Endothelial cell of hepatic sinusoid (primary cell): Measurements from ENCODE around the gene NRDE2.
"Not testable (repeated sequence)": the region's sequence is repeated elsewhere in the genome, so short reads cannot be mapped to it uniquely, and the experiment has no call there.

Source experiments
- in situ Hi-C: cut with HindIII; loops from 2 replicates; pipeline ENCODE4 v1.10.0; 2017; ENCODE audit warnings: low sequenced_read_pairs

NRDE2 gene

GRCh38 chr14:90344331-90345238 lies 12.8 kb upstream of the NRDE2 start:
- in situ Hi-C loops, result no loop called here

- in situ Hi-C loops, result no loop called here
These were observed 10.6 kb upstream of the NRDE2 start for GRCh38 chr14:90342327-90342726.

GRCh38 chr14:90341784-90342183 lies 10.0 kb upstream of the NRDE2 start:
- in situ Hi-C loops, result no loop called here

- in situ Hi-C loops, result not testable (repeated sequence)
These were observed 9.5 kb upstream of the NRDE2 start for GRCh38 chr14:90341232-90341631.

- in situ Hi-C loops, result no loop called here
These were observed 5.2 kb upstream of the NRDE2 start for GRCh38 chr14:90336985-90337384.

DNA sequence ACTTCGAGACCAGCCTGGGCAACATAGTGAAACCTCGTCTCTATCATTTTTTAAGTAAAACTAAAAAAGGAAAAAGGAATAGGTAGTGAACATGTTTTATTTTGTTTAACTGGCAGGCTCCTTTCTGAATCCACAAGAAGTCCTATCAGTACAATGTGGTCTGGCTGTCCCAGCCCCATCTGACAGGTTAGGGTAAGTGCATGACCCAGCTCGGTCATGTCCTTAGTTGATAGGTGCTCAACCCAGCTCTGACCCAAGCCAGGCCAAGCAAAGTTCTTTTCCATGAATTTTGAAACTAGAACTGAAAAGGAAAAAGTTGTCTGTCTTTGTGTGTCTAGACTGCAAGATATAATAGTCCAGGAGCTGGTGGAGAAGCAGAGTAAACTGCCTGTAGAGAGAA lies 4.7 kb upstream of the NRDE2 start:
- in situ Hi-C loops, result no loop called here

DNA sequence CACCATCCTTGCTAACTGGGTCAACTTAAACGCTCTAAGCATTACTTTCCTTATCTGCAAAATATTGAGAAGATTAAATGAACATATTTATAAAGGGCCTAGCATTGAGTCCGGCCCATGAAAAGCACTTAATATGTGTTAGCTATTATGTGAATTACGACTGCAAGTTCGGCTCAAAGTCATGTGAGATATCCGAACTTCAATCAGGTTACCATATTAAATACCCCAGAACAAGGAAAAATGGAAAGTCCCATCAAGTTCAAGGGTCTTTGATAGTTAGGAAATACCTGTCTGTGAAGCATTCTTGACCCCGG lies 487 bp upstream of the NRDE2 start:
- in situ Hi-C loops, result no loop called here

- in situ Hi-C loops, result no loop called here
These were observed 1.2 kb downstream of the NRDE2 start for GRCh38 chr14:90330203-90331196.

DNA sequence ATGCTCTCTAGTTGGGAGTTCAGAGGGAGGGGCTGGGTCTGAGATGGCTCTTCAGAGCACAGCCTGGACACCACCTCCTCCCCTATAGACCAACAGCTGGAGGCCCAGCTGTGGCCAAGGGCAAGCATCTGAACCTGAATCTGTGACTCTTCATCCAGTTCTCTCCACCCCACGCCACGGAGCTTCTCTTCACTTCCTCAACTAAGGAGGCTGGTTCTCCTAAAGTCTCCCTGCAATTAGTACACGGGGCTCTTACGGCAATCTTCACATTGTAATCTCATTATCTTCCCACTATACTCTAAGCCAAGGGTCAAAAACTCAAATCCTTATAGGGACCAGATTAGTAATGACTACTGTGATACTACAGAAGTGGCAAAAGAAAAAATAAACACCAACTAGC lies 9.8 kb downstream of the NRDE2 start:
- in situ Hi-C loops, result no loop called here

- in situ Hi-C loops, result no loop called here
These were observed 11.9 kb downstream of the NRDE2 start for GRCh38 chr14:90319634-90320541.

GRCh38 chr14:90319173-90319572 lies 12.6 kb downstream of the NRDE2 start:
- in situ Hi-C loops, result no loop called here

DNA sequence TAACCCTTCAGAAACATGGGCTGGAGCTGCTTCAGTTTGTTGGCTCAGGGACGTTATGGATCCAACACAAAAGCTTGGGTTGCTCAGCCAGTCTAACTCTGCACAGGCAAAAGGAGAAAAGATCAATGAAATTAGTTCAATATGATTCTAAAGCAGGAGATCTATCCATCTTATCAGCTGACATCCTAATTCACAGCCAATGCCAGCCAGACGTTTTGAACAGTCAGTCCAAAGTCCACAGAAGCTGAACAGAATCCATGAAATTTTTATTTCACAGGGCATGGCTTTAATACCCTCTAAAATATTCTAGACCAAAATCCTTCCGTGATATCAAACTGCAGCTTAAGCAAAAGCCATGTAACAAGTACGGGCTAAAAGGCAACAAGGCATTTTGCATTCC lies 13.7 kb downstream of the NRDE2 start:
- in situ Hi-C loops, result no loop called here

GRCh38 chr14:90317286-90317685 lies 14.5 kb downstream of the NRDE2 start:
- in situ Hi-C loops, result no loop called here

DNA sequence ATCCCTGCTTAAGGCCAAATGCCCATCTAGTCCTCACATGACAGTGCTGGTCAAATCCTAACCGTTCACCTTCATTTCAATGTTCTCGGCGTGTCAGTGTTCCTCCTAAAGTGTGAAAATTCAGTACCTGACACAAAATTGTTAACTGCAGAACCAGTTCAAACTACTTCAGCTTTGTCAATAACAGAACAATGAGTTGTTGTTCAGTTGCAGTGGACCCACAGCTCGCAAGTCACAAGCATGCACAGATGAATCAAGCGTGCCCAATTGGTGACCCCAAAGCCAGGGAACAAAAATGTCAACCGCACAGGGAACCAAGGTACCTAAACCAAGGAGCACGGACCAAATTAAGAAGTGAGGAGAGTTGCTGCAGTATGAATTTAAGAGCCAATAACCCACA lies 23.2 kb downstream of the NRDE2 start:
- in situ Hi-C loops, result loop anchor here (10.0 kb wide), 1 partner anchor 216 kb away; no protein-coding TSS in a partner anchor

- in situ Hi-C loops, result loop anchor here (10.0 kb wide), 1 partner anchor 220 kb away; no protein-coding TSS in a partner anchor
These were observed 26.6 kb downstream of the NRDE2 start for GRCh38 chr14:90305176-90305601.

DNA sequence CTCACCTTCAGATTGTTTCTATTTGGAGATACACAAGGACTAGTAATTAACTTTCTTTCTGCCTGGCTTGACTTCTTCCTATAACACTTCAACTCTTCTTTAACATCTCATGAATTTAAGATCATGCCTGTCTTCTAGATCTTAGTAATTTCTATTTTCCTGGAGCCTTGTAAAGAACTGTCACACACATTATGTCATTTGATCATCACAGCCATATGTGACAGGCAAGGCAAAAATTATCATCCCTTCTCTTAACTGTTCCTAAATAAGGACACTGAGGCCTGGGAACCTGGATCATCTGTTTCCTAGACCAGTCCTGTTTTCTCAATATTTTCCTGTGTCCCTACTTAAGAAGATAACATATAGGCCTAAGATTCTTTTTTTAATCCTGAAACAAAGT lies 27.2 kb downstream of the NRDE2 start:
- in situ Hi-C loops, result loop anchor here (10.0 kb wide), 1 partner anchor 220 kb away; no protein-coding TSS in a partner anchor

GRCh38 chr14:90303473-90303872 lies 28.3 kb downstream of the NRDE2 start:
- in situ Hi-C loops, result loop anchor here (10.0 kb wide), 1 partner anchor 221 kb away; no protein-coding TSS in a partner anchor

- in situ Hi-C loops, result loop anchor here (10.0 kb wide), 1 partner anchor 222 kb away; no protein-coding TSS in a partner anchor
These were observed 29.0 kb downstream of the NRDE2 start for GRCh38 chr14:90302529-90303303.

GRCh38 chr14:90301668-90302090 lies 30.1 kb downstream of the NRDE2 start:
- in situ Hi-C loops, result loop anchor here (10.0 kb wide), 1 partner anchor 223 kb away; no protein-coding TSS in a partner anchor
